HepG2 (cell line): ENCODE data around the gene SPACDR. TPM values are rescaled to one million over a fixed set of nuclear protein-coding genes. Genes with fewer than 3 reads are reported as not detected.

Experiments
- ATAC-seq: fragments of 200-7000 bp; cut with Tn5 transposase; 3 replicates; pipeline ENCODE4 v1.9.1; 2020; ENCODE audit warnings: mild to moderate bottlenecking, moderate library complexity
- BruUV-seq: library from RNA; stranded (reverse); fragments of 400-500 nt; replicated peaks from 2 replicates; lab custom pipeline; 2021; lab: Mats Ljungman, UMichigan
- CTCF ChIA-PET: fragments of 300-600 bp; formaldehyde crosslinking; extraction: SDS; loops from one replicate; lab custom pipeline; 2021; ENCODE audit warnings: low total read pairs, inconsistent platforms, low intra/inter-chr PET ratio; lab: Yijun Ruan, JAX
- POLR2A ChIA-PET: fragments of 350-600 bp; sonication (Branson Sonifier 250); formaldehyde crosslinking; loops from one replicate; lab custom pipeline; 2020; ENCODE audit warnings: antibody characterized with exemption, inconsistent platforms; lab: Yijun Ruan, JAX
- DNase-seq: peaks from one replicate; pipeline ENCODE4 v3.0.0-alpha.2; 2015; ENCODE audit warnings: low spot score
- FAIRE-seq: peaks from 3 replicates; lab custom pipeline; 2011; peaks lifted over from hg19 to GRCh38; lab: Jason Lieb, UNC
- H2AFZ ChIP-seq: one replicate; pipeline ENCODE4 v1.6.1; 2011; ENCODE audit warnings: low read length, inconsistent platforms
- H3K27ac ChIP-seq: fragments of 300-600 bp; 3 replicates; pipeline ENCODE4 v1.8.0; 2011; ENCODE audit warnings: mixed run types, mild to moderate bottlenecking, mixed read lengths, low read length, inconsistent platforms; ENCODE audit not compliant: insufficient read depth; ENCODE audit errors: extremely low read length
- H3K27me3 ChIP-seq, 2 experiments: fragments of 200-600 bp in 1 of 2; 2 replicates in 1 of 2; 3 replicates in 1 of 2; pipeline versions ENCODE4 v1.6.0 to v1.8.0; 2011; ENCODE audit warnings: low read length in 2 of 2, mild to moderate bottlenecking in 2 of 2, moderate library complexity in 2 of 2, inconsistent platforms in 1 of 2; ENCODE audit not compliant: insufficient read depth in 2 of 2, control insufficient read depth in 1 of 2
- H3K36me3 ChIP-seq, 2 experiments: fragments of 200-600 bp in 1 of 2; replicated peaks in 1 of 2; 2 replicates in 1 of 2; 3 replicates in 1 of 2; pipeline versions ENCODE4 v1.5.1 to v1.8.0; 2011; ENCODE audit warnings: low read length in 2 of 2, inconsistent platforms in 1 of 2; ENCODE audit not compliant: insufficient read depth in 2 of 2, control insufficient read depth in 1 of 2
- H3K4me1 ChIP-seq: 2 replicates; pipeline ENCODE4 v1.5.1; 2012; ENCODE audit warnings: low read length, inconsistent platforms; ENCODE audit not compliant: insufficient read depth
- H3K4me2 ChIP-seq: 2 replicates; pipeline ENCODE4 v1.6.0; 2011; ENCODE audit warnings: low read depth, low read length, inconsistent platforms
- H3K4me3 ChIP-seq, 3 experiments: fragments of 200-600 bp in 1 of 3; sonication (generic), shearing (Covaris generic) in 1 of 3; replicated peaks in 1 of 3; 2 replicates each; pipeline ENCODE4 v1.5.1; 2011 to 2016; ENCODE audit warnings: low read length in 3 of 3, inconsistent platforms in 2 of 3, low read depth in 2 of 3, mild to moderate bottlenecking in 2 of 3, control low read depth in 1 of 3, mixed read lengths in 1 of 3; ENCODE audit not compliant: insufficient read depth in 1 of 3
- H3K79me2 ChIP-seq: one replicate; pipeline ENCODE4 v1.6.1; 2011; ENCODE audit warnings: low read length, inconsistent platforms; ENCODE audit not compliant: insufficient read depth
- H3K9ac ChIP-seq: 2 replicates; pipeline ENCODE4 v1.6.0; 2011; ENCODE audit warnings: mild to moderate bottlenecking, low read depth, low read length, inconsistent platforms; ENCODE audit not compliant: insufficient read depth
- H3K9me3 ChIP-seq: 2 replicates; pipeline ENCODE4 v1.5.1; 2012; ENCODE audit warnings: mild to moderate bottlenecking, low read length
- H4K20me1 ChIP-seq: 2 replicates; pipeline ENCODE4 v1.6.0; 2011; ENCODE audit warnings: inconsistent platforms, mild to moderate bottlenecking, low read length, moderate library complexity; ENCODE audit not compliant: insufficient read depth
- AKAP8 ChIP-seq: sonication (generic); formaldehyde crosslinking; IDR thresholded peaks from 2 replicates; pipeline ENCODE4 v1.5.1; 2020; ENCODE audit warnings: mild to moderate bottlenecking, missing genetic modification reagents
- KLF16 ChIP-seq, 2 experiments: sonication (generic) in 1 of 2; formaldehyde crosslinking in 1 of 2; IDR thresholded peaks; 2 replicates each; pipeline versions ENCODE4 v1.6.1 to v1.8.0; 2016 to 2023; ENCODE audit warnings: missing genetic modification reagents in 2 of 2, missing compliant biosample characterization in 1 of 2
- PRDM4 ChIP-seq: sonication (generic); formaldehyde crosslinking; IDR thresholded peaks from 2 replicates; pipeline ENCODE4 v1.9.0; 2021; ENCODE audit warnings: missing genetic modification reagents, borderline replicate concordance
- RBFOX2 ChIP-seq: fragments of 200-400 bp; formaldehyde crosslinking; IDR thresholded peaks from 2 replicates; pipeline ENCODE4 v1.6.1; 2017; ENCODE audit warnings: low read depth, mild to moderate bottlenecking, low read length
- SOX13 ChIP-seq, 3 experiments: fragments of 450-650 bp in 1 of 3; sonication (generic) in 1 of 3; formaldehyde crosslinking in 1 of 3; IDR thresholded peaks in 2 of 3; conservative IDR thresholded peaks in 1 of 3; 2 replicates each; pipeline versions ENCODE4 v1.5.0 to v1.6.1; 2016 to 2020; ENCODE audit warnings: antibody characterized with exemption in 1 of 3, mild to moderate bottlenecking in 1 of 3, missing compliant biosample characterization in 1 of 3, missing genetic modification reagents in 1 of 3, moderate library complexity in 1 of 3
- SP140L ChIP-seq: sonication (generic); formaldehyde crosslinking; IDR thresholded peaks from 2 replicates; pipeline ENCODE4 v1.4.0; 2020; ENCODE audit warnings: missing genetic modification reagents, borderline replicate concordance
- SP4 ChIP-seq: sonication (generic); formaldehyde crosslinking; IDR thresholded peaks from 2 replicates; pipeline ENCODE4 v1.8.1; 2023; ENCODE audit warnings: mild to moderate bottlenecking, missing genetic modification reagents
- TBX3 ChIP-seq: fragments of 450-650 bp; IDR thresholded peaks from 2 replicates; pipeline ENCODE4 v1.6.1; 2017; ENCODE audit warnings: antibody characterized with exemption, mild to moderate bottlenecking, inconsistent platforms, borderline replicate concordance
- TFDP1 ChIP-seq: IDR thresholded peaks from 2 replicates; pipeline ENCODE4 v1.6.1; 2016; ENCODE audit warnings: missing compliant biosample characterization, missing genetic modification reagents, borderline replicate concordance
- TGIF2 ChIP-seq: IDR thresholded peaks from 2 replicates; pipeline ENCODE4 v1.6.1; 2016; ENCODE audit warnings: control low read depth, missing compliant biosample characterization
- ZNF207 ChIP-seq: fragments of 450-650 bp; IDR thresholded peaks from 2 replicates; pipeline ENCODE4 v1.6.1; 2016; ENCODE audit warnings: antibody characterized with exemption, borderline replicate concordance
- ZNF326 ChIP-seq: sonication (generic); formaldehyde crosslinking; IDR thresholded peaks from 2 replicates; pipeline ENCODE4 v1.4.0; 2020; ENCODE audit warnings: missing genetic modification reagents, borderline replicate concordance
- ZNF543 ChIP-seq: sonication (generic); formaldehyde crosslinking; IDR thresholded peaks from 2 replicates; pipeline ENCODE4 v1.4.0; 2020; ENCODE audit warnings: mild to moderate bottlenecking, missing genetic modification reagents
- ZNF619 ChIP-seq: sonication (generic); formaldehyde crosslinking; IDR thresholded peaks from 2 replicates; pipeline ENCODE4 v1.4.0; 2020; ENCODE audit warnings: mild to moderate bottlenecking, missing genetic modification reagents
- ZNF781 ChIP-seq: sonication (generic); formaldehyde crosslinking; IDR thresholded peaks from 2 replicates; pipeline ENCODE4 v1.5.1; 2020; ENCODE audit warnings: borderline replicate concordance, mild to moderate bottlenecking, missing genetic modification reagents; ENCODE audit errors: not compliant biosample characterization
- WGBS: methylation state at CpG from one replicate; pipeline ENCODE4 v1.1.6; 2017; ENCODE audit warnings: low lambda C conversion rate; 5-methylcytosine and 5-hydroxymethylcytosine counted together
- in situ Hi-C: cut with HindIII; loops from 2 replicates; pipeline ENCODE4 v1.10.0; 2017; ENCODE audit warnings: low pct_unique_long_range_greater_than_20kb; ENCODE audit not compliant: extremely low pct_ligation_motif_present
- intact Hi-C: fragments of 100-400 bp; cut with micrococcal nuclease; formaldehyde crosslinking; loops from one replicate; pipeline ENCODE4 v1.10.0; 2022; ENCODE audit not compliant: unreplicated experiment
- polyA plus RNA-seq, 8 experiments: library from polyadenylated mRNA; depleted of rRNA in 3 of 8; stranded (reverse) in 7 of 8; unstranded in 1 of 8; fragments of >200 nt; fragmentation: Illumina TruSeq in 4 of 8; extraction: Trizol in 4 of 8; gene quantifications; 2 replicates each; pipeline versions ENCODE4 v1.2.1 to v1.2.3, GENCODE V29; 2011 to 2016; ENCODE audit warnings: low read depth in 4 of 8, missing spikeins in 1 of 8, mixed read lengths in 1 of 8; ENCODE audit not compliant: insufficient read depth in 1 of 8
- total RNA-seq, 5 experiments: library from RNA; depleted of rRNA; stranded (reverse); fragments of >200 nt; fragmentation: Illumina TruSeq; extraction: Trizol; gene quantifications; 2 replicates each; pipeline ENCODE4 v1.2.3, GENCODE V29; 2016; ENCODE audit warnings: low read depth in 1 of 5

SPACDR gene
- total and polyA plus RNA-seq, 2 of the 13 experiments (the other 11 are each of a cell fraction or from before 2014, with no cell fraction given): 0.41 TPM; not detected in 1

- 0 out of 4 replicates have a peak, but pooled peaks of 1 of the 2 experiments have one; percentile 20 for TF ChIP-seq KLF16 (CRISPR knock-in tag; IDR thresholded peaks at IDR 0.05)
- peak; percentile 71; the same call in 1 of the 2 replicates for TF ChIP-seq TFDP1 (CRISPR knock-in tag)
- no peak for TF ChIP-seq ZNF543 (CRISPR knock-in tag)
- TF ChIP-seq AKAP8 (CRISPR knock-in tag): peak; percentile 70; the same call in 1 of the 2 replicates
- no peak for TF ChIP-seq TBX3
- no peak for TF ChIP-seq ZNF781 (CRISPR knock-in tag)
- TF ChIP-seq SP140L (CRISPR knock-in tag): no peak
- TF ChIP-seq TGIF2 (CRISPR knock-in tag): no peak
- TF ChIP-seq, all 625 proteins: peak for 140
Observed at GRCh38 chr7:100429637-100430492, 34.2 kb downstream of the SPACDR start, which contains the start of gene MEPCE (continued).

- ChIA-PET POLR2A (interaction anchor here (0.5 to 4.8 kb wide), 49 partner anchors 9 to 1086 kb away, joined by 3 to 199 read pairs (median 5); partner anchors contain the start of genes AGFG2, AP4M1, FBXO24 and LAMTOR4), CTCF (interaction anchor here (1.2 kb wide), 1 partner anchor 22 kb away, joined by 3 read pairs; no protein-coding TSS in a partner anchor)
- H3K79me2 ChIP-seq: peaks cover 23% of the 10 kb centered on the region
- TSS peak; percentile 62 for BruUV-seq
- no peaks in the 10 kb centered on the region; the same call in 1 of the 2 replicates for H4K20me1 ChIP-seq
- H3K27ac ChIP-seq: peak overlapping the region; percentile 98
- intact Hi-C loops: loop anchor here (2.0 kb wide), 1 partner anchor 16 kb away; no protein-coding TSS in a partner anchor
- peaks cover 45% of the 10 kb centered on the region for H3K4me1 ChIP-seq
- DNase-seq (peak; percentile 98), ATAC-seq (peak; percentile 60), FAIRE-seq (no peak)
- H2AFZ ChIP-seq: no peak overlapping the region
- no peaks in the 10 kb centered on the region; a peak in 1 of 5 replicates for H3K27me3 ChIP-seq
- no peaks in the 10 kb centered on the region for H3K9me3 ChIP-seq
- peaks cover 3 to 28% of the 10 kb centered on the region in 2 experiments for H3K36me3 ChIP-seq
- peak overlapping the region; percentile 94 for H3K4me2 ChIP-seq
- WGBS: 0% methylated on average over 30 of the region's 40 CpGs
- in situ Hi-C loops: no loop called here
- peak overlapping the region; percentile 98 for H3K9ac ChIP-seq
- peak overlapping the region; percentile 75 to 87 (median 83) for H3K4me3 ChIP-seq
- TF ChIP-seq SP4 (CRISPR knock-in tag) (no peak), TGIF2 (CRISPR knock-in tag) (0 out of 2 replicates have a peak, but pooled peaks have one; percentile 24), SOX13 (IDR thresholded peaks at IDR 0.05) (no peak; the same call in 1 of the 2 replicates), SOX13 (CRISPR knock-in tag; conservative IDR thresholded peaks at IDR 0.05 in 1 of 2, IDR thresholded peaks at IDR 0.05 in 1 of 2) (peak in 1 of 2 experiments; percentile 50; a peak in 2 of 4 replicates), ZNF619 (CRISPR knock-in tag) (no peak; the same call in 1 of the 2 replicates), ZNF207 (no peak), PRDM4 (CRISPR knock-in tag) (no peak), ZNF326 (CRISPR knock-in tag) (no peak), RBFOX2 (no peak)
Observed at GRCh38 chr7:100428967-100429636, 35.0 kb downstream of the SPACDR start.
